Stimulated activated CD4-positive, alpha-beta T cell treated with anti-CD3 and anti-CD28 coated beads, Interleukin-12 subunit alpha, Interleukin-12 subunit beta, amount 100 ng/mL, for 4 hours (primary cell): Measurements from ENCODE around the gene NPDC1.

Experiments
- DNase-seq: peaks from one replicate; pipeline ENCODE4 v3.0.0-alpha.2; 2020

NPDC1 gene

GRCh38 chr9:137055385-137056364 lies 9.7 kb upstream of the NPDC1 start:
- no peak for DNase-seq

DNA sequence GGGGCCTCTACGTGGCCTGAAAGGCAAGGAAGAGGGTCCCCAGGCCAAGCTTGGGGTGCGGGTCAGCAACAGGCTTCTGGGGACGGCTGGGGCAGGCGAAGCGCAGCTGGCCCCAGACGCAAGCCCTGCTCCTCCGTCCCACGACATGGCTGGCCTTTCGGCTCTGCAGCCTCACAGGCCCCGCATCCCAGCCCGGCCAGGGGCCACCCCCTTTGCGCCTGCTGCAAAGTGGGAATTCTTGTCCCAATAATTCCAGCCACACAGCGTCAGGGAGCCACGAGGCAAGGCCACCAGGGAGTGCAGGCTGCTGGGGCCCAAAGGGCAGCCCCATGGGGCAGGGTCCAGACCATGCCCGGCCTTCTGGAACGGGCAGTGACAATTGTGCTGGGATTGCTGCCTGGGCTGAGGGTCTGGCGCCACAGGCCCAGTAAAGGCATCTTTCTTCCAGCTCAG lies 9.0 kb upstream of the NPDC1 start:
- DNase-seq: no peak

- DNase-seq: peak; percentile 47
Measured at GRCh38 chr9:137053944-137054931, 8.3 kb upstream of the NPDC1 start, which contains the start of gene ENTPD2. TSS of gene ENTPD2 (minus strand) at chr9:137054061. CDS start at chr9:137053997, 64 bp downstream.

DNA sequence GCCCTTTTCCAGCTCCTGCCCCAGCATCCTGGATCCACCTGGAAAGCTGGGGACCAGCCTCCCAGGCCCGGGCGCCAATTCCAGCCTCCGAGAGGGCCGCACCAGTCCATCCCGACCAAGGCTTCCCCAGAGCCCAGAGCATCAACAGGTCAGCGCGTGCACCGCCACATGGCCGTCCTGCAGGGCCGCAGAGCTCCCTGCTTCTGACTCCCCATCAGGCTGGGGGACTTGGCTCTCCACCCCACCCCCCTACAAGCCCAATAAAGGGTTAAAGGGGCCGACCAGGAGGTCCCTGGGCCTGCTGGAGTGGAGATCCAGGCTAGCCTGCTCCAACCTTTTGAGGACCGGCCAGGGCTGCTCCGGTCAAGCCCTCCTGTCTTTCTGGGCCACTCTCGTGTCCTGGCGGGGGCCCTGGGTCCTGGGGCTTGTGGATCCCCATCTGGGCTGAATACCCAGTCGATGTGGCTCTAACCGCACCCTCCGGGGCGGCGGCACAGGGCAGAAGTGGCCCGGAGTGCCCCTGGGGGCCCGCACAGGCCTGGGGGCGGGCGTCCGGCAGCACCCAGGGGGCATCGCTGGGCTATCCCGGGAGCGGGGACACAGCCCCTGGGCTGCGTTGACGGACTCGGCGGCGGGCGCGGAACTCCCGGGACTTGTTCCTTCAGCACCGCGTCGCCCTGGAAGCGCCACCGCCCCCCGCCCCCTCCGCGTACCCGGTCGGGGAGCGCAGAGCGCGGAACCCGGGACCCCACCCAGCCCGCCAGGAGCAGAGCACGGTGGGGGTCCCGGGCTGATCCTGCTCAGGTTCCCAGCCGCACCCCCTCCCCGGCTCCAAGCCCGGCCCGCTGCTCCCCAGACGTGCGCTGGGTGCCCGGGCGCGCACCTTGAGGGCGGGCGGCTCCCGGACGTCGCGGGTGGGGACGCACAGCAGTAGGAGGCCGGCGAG lies 7.3 kb upstream of the NPDC1 start:
- no peak for DNase-seq

GRCh38 chr9:137052293-137052692 lies 6.3 kb upstream of the NPDC1 start:
- DNase-seq: no peak

- DNase-seq: no peak
Measured at GRCh38 chr9:137051145-137051724, 5.3 kb upstream of the NPDC1 start.

GRCh38 chr9:137050570-137050969 lies 4.6 kb upstream of the NPDC1 start:
- DNase-seq: no peak

DNA sequence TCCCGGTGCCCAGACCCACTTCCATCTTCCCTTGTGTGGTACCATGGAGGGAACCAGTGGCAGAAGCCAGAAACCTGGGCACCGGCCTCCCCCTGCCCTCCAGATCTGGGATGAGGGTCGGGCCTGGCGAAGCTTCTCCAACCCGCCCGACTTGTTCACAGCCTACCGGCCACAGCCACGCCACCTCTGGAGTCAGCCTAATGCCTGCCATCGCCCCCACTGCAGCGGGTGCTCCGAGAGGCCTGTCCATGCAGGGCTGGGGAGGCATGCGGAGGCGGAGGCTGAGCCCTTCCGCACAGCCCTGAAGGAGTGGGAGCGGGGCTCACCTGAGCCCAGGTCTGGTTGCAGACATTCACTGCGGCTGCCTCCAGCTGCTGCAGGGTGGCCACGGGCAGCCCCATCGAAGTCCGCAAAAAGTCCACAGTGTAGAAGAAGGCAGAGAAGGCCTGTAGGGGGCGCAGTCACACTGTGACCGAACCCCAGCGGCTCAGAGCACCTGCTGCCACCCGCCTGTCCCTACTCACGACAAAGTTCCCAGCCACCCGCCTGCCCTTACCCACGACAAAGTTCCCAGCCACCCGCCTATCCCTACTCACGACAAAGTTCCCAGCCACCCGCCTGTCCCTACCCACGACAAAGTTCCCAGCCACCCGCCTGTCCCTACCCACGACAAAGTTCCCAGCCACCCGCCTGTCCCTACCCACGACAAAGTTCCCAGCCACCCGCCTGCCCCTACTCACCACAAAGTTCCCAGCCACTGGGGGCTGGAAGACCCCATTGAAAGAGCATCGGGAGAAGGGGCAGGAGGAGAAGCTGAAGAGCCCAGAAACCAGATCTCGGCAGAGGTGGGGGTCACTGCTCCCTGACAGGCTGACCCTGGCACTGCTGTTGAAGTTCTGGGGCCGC lies 3.8 kb upstream of the NPDC1 start:
- DNase-seq: peak; percentile 57

DNA sequence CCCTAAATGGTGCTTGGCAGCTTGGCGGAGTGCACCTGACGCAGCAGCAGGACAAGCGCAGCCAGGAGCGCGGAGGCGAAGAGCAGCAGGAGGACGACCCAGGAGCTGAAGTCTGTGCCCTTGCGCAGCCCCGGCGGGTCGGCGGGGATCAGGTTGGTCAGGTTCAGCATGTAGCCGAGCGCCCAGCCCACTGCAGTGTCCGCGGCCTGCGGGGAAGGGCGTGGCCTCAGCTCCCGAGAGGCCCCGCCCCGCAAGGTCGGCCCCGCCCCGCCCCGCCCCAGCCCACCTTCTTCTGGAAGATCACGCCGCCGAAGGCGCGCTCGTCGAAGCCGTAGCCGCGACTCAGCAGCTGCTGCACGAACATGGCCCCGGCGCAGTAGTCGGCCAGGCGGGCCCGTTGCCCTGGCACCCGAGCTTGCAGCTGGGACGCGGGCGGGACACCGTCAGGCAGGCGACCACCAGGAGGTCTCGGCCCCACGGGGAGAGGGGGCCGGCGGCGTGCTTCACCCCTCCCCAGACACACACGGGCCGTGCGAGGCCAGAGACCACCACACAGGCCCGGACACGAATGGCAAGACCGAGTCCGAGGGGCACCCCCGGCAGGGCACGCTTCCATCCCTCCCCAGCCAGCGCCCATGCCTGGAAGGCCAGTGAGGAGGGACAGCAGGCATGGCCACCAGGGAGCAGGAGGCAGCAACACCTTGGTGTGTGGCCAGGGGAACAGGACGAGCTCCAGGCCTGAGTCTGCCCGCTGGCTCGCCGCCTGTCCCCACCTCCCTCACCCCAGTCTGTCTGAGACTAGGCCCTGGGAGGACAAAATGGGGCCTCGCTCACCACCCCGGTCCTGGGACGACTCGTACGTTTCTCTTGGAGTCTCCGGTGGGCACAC lies 2.9 kb upstream of the NPDC1 start:
- no peak for DNase-seq

- no peak for DNase-seq
Measured at GRCh38 chr9:137045294-137046087, 486 bp downstream of the NPDC1 start.

- no peak for DNase-seq
Measured at GRCh38 chr9:137044502-137045177, 1.3 kb downstream of the NPDC1 start.

- DNase-seq: no peak
Measured at GRCh38 chr9:137044037-137044436, 1.9 kb downstream of the NPDC1 start.

DNA sequence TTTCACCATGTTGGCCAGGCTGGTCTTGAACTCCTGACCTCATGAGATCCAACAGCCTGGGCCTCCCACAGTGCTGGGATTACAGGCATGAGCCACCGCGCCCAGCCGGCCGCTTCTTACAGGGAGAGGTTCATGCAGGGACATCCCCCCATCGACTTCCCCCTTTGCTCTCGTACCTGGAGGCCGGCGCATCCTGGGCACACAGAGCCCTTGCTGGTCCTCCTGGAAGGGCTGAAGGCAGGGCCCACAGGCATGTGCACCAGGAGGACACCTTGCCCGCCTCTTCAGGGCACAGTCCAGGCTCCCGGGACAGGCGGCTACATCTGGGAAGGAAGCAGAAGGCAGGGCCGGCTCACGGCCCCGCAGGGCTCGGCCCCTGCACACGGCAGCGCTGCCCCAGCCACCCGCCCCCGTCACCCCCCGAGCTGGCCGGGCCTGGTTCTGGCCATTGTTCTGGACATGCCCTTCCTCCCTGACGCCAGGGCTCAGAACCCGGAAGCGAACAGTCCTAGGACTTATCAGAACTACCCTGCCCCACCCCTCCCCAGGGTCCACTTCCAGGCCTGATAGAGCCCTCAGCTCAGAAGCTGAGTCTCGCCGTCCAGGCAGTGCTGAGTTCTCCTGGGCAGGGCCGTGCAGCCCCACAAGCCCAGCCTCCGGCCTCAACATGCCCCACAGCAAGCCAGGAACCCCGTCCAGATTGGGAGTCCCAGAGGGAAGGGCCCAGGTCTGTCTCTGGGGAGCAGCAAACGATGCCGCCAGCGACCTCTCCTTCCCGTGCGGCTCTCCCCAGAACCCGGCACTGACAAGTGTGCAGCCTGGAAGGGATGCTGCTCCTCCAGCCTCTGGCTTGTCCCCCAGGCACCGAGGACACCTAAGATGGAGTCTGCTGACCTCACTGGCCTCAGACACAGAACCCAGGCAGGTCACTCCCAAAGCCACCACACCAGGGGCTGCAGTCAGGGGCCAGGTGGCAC lies 2.9 kb downstream of the NPDC1 start:
- DNase-seq: no peak

DNA sequence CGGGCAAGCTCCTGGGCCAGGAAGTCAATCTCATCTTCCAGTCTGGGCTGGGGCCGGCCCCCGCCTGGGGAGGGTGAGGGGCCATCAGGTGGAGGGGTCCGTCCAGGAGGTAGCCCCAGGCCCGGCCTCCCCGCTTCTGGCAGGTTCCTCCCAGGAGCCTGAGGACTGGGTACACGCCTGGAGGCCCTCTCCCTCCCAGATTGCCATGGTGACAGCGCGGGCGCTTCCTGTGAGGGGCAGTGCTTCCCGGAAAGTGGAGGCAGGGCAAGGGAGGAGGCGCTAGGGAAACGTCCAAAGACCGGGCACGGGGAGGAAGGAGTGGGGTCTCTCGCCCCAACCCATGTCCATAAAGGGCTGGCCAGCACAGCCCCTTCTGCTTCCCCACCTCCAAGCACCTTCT lies 4.9 kb downstream of the NPDC1 start:
- DNase-seq: no peak

DNA sequence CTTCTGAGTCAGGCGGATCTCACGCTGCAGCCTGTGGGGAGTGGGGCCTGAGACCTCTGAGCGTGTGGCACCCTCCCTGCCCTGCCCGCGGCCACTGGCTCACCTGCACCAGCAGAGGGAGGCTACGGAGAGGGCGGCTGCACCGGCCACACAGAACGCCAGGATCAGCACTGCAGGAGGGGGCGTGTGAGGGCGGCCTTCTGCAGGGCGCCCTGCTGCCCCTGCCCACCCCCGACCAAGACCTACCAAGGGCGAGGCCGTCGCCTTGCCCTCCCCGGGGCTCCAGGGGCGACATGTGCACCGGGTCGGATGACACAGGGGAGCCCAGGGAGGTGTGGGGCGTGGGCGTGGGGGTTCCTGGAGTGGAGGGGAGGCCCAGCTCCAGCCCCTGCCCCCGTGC lies 5.4 kb downstream of the NPDC1 start:
- no peak for DNase-seq

GRCh38 chr9:137039611-137040366 lies 6.2 kb downstream of the NPDC1 start:
- no peak for DNase-seq
